ENCODE data around the gene GJB6.

GRCh38 chr13:20198781-20199180 is 33.3 kb downstream of the GJB6 start:
- TF ChIP-seq CTCF (conservative IDR thresholded peaks at IDR 0.05 in 1 of 2, IDR thresholded peaks at IDR 0.05 in 1 of 2; ENCODE audit: extremely low read depth in 1 of 2, insufficient read depth in 1 of 2, low read depth in 1 of 2, low read length in 2 of 2) (no peak), EZH2 (IDR thresholded peaks at IDR 0.05; ENCODE audit: borderline replicate concordance, low read length) (no peak)
